ENCODE results near the gene NCKAP5. TPM values are rescaled to one million over a fixed set of nuclear protein-coding genes. Genes with fewer than 3 reads are reported as not detected.

The NCKAP5 gene
- total RNA-seq, 2 experiments from 2014 or later: not detected

GRCh38 chr2:132752421-132753206, 815.6 kb downstream of the NCKAP5 start:
- ATAC-seq: no peak
- no peak for DNase-seq
- no peak overlapping the region for H3K27ac Mint-ChIP-seq
- ChIA-PET CTCF (no interaction called here), POLR2A (no interaction called here)
- H3K9me3 Mint-ChIP-seq: peaks cover 2% of the 10 kb centered on the region
- no peak for TF ChIP-seq CTCF (IDR thresholded peaks at IDR 0.05)
- no peaks in the 10 kb centered on the region for H3K27me3 Mint-ChIP-seq
- no peaks in the 10 kb centered on the region for H3K4me1 Mint-ChIP-seq (ENCODE audit: low read depth)
- intact Hi-C loops (cut with micrococcal nuclease): no loop called here
- H3K36me3 Mint-ChIP-seq (ENCODE audit: low read depth): no peaks in the 10 kb centered on the region
- H3K4me3 Mint-ChIP-seq: no peak overlapping the region

- ATAC-seq (no peak), DNase-seq (no peak)
- Mint-ChIP-seq H3K27ac (no peak overlapping the region), H3K27me3 (no peaks in the 10 kb centered on the region), H3K36me3 (ENCODE audit: low read depth) (no peaks in the 10 kb centered on the region), H3K4me1 (ENCODE audit: low read depth) (no peaks in the 10 kb centered on the region), H3K9me3 (peaks cover 2% of the 10 kb centered on the region), H3K4me3 (no peak overlapping the region)
- no peak for TF ChIP-seq CTCF (IDR thresholded peaks at IDR 0.05)
- ChIA-PET POLR2A (no interaction called here), CTCF (no interaction called here)
- intact Hi-C loops (cut with micrococcal nuclease): no loop called here
Observed at GRCh38 chr2:132751836-132752235, 816.4 kb downstream of the NCKAP5 start.

- ChIA-PET POLR2A (no interaction called here), CTCF (no interaction called here)
- Mint-ChIP-seq H3K36me3 (ENCODE audit: low read depth) (no peaks in the 10 kb centered on the region), H3K4me1 (ENCODE audit: low read depth) (no peaks in the 10 kb centered on the region), H3K27me3 (no peaks in the 10 kb centered on the region), H3K9me3 (peaks cover 2% of the 10 kb centered on the region), H3K4me3 (no peak overlapping the region), H3K27ac (no peak overlapping the region)
- ATAC-seq (no peak), DNase-seq (no peak)
- no peak for TF ChIP-seq CTCF (IDR thresholded peaks at IDR 0.05)
- intact Hi-C loops (cut with micrococcal nuclease): no loop called here
Observed at GRCh38 chr2:132750606-132751005, 817.7 kb downstream of the NCKAP5 start.

- H3K36me3 Mint-ChIP-seq (ENCODE audit: low read depth): no peaks in the 10 kb centered on the region
- ChIA-PET CTCF (no interaction called here), POLR2A (no interaction called here)
- H3K9me3 Mint-ChIP-seq: no peaks in the 10 kb centered on the region
- TF ChIP-seq CTCF (IDR thresholded peaks at IDR 0.05): no peak
- ATAC-seq (no peak), DNase-seq (no peak)
- intact Hi-C loops (cut with micrococcal nuclease): no loop called here
- H3K4me3 Mint-ChIP-seq: no peak overlapping the region
- H3K27me3 Mint-ChIP-seq: no peaks in the 10 kb centered on the region
- H3K27ac Mint-ChIP-seq: no peak overlapping the region
- no peaks in the 10 kb centered on the region for H3K4me1 Mint-ChIP-seq (ENCODE audit: low read depth)
Observed at GRCh38 chr2:132747046-132747445, 821.2 kb downstream of the NCKAP5 start.

GRCh38 chr2:132741754-132742153, 826.5 kb downstream of the NCKAP5 start:
- TF ChIP-seq CTCF (IDR thresholded peaks at IDR 0.05): no peak
- H3K36me3 Mint-ChIP-seq (ENCODE audit: low read depth): no peaks in the 10 kb centered on the region
- no peak for ATAC-seq
- H3K27ac Mint-ChIP-seq: no peak overlapping the region
- ChIA-PET POLR2A (no interaction called here), CTCF (no interaction called here)
- no peaks in the 10 kb centered on the region for H3K9me3 Mint-ChIP-seq
- no peaks in the 10 kb centered on the region for H3K4me1 Mint-ChIP-seq (ENCODE audit: low read depth)
- intact Hi-C loops (cut with micrococcal nuclease): no loop called here
- H3K4me3 Mint-ChIP-seq: no peak overlapping the region
- no peak for DNase-seq
- no peaks in the 10 kb centered on the region for H3K27me3 Mint-ChIP-seq
